Sigmoid colon (tissue), 7 donors: ENCODE data around the gene STRIP2. TPM values are rescaled to one million over a fixed set of nuclear protein-coding genes. Genes with fewer than 3 reads are reported as not detected.
"Not testable (repeated sequence)": the region's sequence is repeated elsewhere in the genome, so short reads cannot be mapped to it uniquely, and the experiment has no call there.

ENCODE experiments used
- DNase-seq: peaks from one replicate; pipeline ENCODE4 v3.0.0-alpha.2; 2019
- H3K27ac ChIP-seq, 4 donors: fragments of 200-600 bp; sonication (generic); one replicate each; pipeline ENCODE4 v1.5.1; 2016 to 2019; ENCODE audit warnings: mild to moderate bottlenecking in 1 of 4
- H3K27me3 ChIP-seq, 3 donors: fragments of 200-600 bp; sonication (generic); one replicate each; pipeline ENCODE4 v1.5.1; 2019; ENCODE audit warnings: mild to moderate bottlenecking in 1 of 3
- H3K36me3 ChIP-seq, 4 donors: fragments of 200-600 bp; sonication (generic); one replicate each; pipeline ENCODE4 v1.5.1; 2016 to 2019
- H3K4me1 ChIP-seq, 4 donors: fragments of 200-600 bp; sonication (generic); one replicate each; pipeline ENCODE4 v1.5.1; 2017 to 2019
- H3K4me3 ChIP-seq, 4 donors: fragments of 200-600 bp; sonication (generic); one replicate each; pipeline ENCODE4 v1.5.1; 2017 to 2019; ENCODE audit warnings: mild to moderate bottlenecking in 2 of 4, moderate library complexity in 1 of 4
- H3K9me3 ChIP-seq, 4 donors: fragments of 200-600 bp in 3 of 4; sonication (generic) in 3 of 4; one replicate each; pipeline versions ENCODE4 v1.5.1 to v1.6.1; 2013 to 2019
- EP300 ChIP-seq, 4 donors: sonication (generic); formaldehyde crosslinking; IDR thresholded peaks; one replicate each; pipeline ENCODE4 v1.6.1; 2017; ENCODE audit warnings: antibody characterized with exemption in 4 of 4
- POLR2A ChIP-seq, 2 donors: fragments of 450-650 bp; IDR thresholded peaks; one replicate each; pipeline ENCODE4 v1.6.1; 2016; ENCODE audit warnings: antibody characterized with exemption in 2 of 2, mild to moderate bottlenecking in 2 of 2, moderate library complexity in 2 of 2
- POLR2AphosphoS5 ChIP-seq, 4 donors: sonication (generic); formaldehyde crosslinking; IDR thresholded peaks; one replicate each; pipeline ENCODE4 v1.6.1; 2017; ENCODE audit warnings: antibody characterized with exemption in 4 of 4
- WGBS, 2 donors: extraction: QIAGEN DNeasy Blood & Tissue Kit; methylation state at CpG; one replicate each; pipeline ENCODE4 v1.1.7; 2013; 5-methylcytosine and 5-hydroxymethylcytosine counted together
- intact Hi-C: fragments of 100-400 bp; cut with DNase I; formaldehyde crosslinking; loops from one replicate; pipeline ENCODE4 v1.15.1; 2023
- polyA plus RNA-seq, 3 donors: library from polyadenylated mRNA; stranded (reverse); fragments of 200-250 nt; gene quantifications; one replicate each; pipeline ENCODE4 v1.2.3, GENCODE V29; 2013
- small RNA-seq, 3 donors: library from RNA; depleted of rRNA; stranded (forward); fragments of <200 nt; gene quantifications; one replicate each; pipeline ENCODE3, GENCODE V24; 2016
- total RNA-seq, 4 donors: library from RNA; depleted of rRNA; stranded (reverse); fragments of >200 nt; gene quantifications; one replicate each; pipeline ENCODE4 v1.1.0, GENCODE V29; 2016
- TF ChIP-seq, protein P1 (sequence below), 4 experiments: fragments of 450-650 bp in 3 of 4; fragments of 200-600 bp in 1 of 4; IDR thresholded peaks; one replicate each; pipeline ENCODE4 v1.5.1; 2016 to 2019; ENCODE audit warnings: antibody characterized with exemption in 4 of 4, mild to moderate bottlenecking in 3 of 4, moderate library complexity in 2 of 4
- donor health status: healthy with polysubstance abuse.
- donor health status: Bipolar disorder and iron deficiency.
- donor health status: healthy.

STRIP2 gene
- total and polyA plus RNA-seq, 7 donors: 0.49 to 4.4 (median 1.0) TPM; not detected in 1

DNA sequence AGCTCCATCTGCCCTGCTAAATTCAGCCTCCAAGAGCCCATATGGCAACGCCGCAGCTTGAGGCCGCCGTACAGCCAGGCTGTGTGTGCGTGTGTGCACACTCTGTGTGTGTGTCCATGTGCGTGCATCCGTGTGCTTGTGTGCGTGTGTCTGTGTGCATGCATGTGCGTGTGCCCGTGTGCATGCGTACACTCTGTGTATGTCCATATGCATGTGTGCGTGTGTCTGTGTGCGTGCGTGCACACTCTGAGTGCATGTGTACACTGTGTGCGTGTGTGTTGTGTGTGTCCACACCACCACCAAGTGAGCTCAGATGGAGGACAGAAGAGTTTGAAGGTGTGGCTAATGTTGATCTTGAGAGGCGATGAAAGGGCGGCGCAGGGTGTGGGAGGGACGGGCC is 98.1 kb downstream of the STRIP2 start:
- 89 to 94% methylated on average over 19 of the region's 19 CpGs for whole genome bisulfite sequencing, 2 donors
- Histone ChIP-seq H3K36me3 (no peaks in the 10 kb centered on the region), H3K4me1 (no peaks in the 10 kb centered on the region), H3K27me3 (no peaks in the 10 kb centered on the region), H3K27ac (no peak overlapping the region), H3K9me3 (no peaks in the 10 kb centered on the region), H3K4me3 (no peak overlapping the region)
- intact Hi-C loops: no loop called here
- DNase-seq: no peak
- TF ChIP-seq POLR2A (IDR thresholded peaks at IDR 0.05) (no peak), POLR2AphosphoS5 (IDR thresholded peaks at IDR 0.05) (no peak), EP300 (IDR thresholded peaks at IDR 0.05) (no peak)
- TF ChIP-seq, protein P1, sequence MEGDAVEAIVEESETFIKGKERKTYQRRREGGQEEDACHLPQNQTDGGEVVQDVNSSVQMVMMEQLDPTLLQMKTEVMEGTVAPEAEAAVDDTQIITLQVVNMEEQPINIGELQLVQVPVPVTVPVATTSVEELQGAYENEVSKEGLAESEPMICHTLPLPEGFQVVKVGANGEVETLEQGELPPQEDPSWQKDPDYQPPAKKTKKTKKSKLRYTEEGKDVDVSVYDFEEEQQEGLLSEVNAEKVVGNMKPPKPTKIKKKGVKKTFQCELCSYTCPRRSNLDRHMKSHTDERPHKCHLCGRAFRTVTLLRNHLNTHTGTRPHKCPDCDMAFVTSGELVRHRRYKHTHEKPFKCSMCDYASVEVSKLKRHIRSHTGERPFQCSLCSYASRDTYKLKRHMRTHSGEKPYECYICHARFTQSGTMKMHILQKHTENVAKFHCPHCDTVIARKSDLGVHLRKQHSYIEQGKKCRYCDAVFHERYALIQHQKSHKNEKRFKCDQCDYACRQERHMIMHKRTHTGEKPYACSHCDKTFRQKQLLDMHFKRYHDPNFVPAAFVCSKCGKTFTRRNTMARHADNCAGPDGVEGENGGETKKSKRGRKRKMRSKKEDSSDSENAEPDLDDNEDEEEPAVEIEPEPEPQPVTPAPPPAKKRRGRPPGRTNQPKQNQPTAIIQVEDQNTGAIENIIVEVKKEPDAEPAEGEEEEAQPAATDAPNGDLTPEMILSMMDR (IDR thresholded peaks at IDR 0.05): no peak

DNA sequence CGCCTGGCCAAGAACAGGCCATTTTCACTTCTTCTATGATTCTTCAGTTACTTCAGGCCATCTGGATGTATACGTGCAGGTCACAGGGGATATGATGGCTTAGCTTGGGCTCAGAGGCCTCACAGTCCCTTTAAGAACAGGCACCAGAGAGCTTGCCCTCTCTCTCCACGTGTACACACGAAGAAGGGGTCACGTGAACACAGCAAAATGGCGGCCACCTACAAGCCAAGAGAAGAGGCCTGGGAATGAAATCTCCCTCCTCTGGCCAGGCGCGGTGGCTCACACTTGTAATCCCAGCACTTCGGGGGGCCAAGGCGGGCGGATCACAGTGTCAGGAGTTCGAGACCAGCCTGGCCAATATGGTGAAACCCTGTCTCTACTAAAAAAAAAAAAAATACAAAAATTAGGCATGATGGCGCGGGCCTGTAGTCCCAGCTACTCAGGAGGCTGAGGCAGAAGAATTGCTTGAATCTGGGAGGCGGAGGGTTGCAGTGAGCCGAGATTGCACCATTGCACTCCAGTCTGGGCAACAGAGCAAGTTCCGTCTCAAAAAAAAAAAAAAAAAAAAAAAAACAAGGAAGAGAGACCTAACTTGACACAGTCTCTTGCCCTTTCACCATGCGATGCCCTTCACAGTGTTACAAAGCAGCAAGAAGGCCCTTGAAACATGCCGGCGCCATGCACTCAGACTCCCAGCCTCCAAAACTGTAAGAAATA is 100.5 kb downstream of the STRIP2 start:
- H3K27ac ChIP-seq, H3K27me3 ChIP-seq, H3K4me1 ChIP-seq, H3K4me3 ChIP-seq, DNase-seq, H3K9me3 ChIP-seq, intact Hi-C loops, H3K36me3 ChIP-seq: not testable (repeated sequence)
- 90 to 92% methylated on average over 20 of the region's 20 CpGs for WGBS, 2 donors

DNA sequence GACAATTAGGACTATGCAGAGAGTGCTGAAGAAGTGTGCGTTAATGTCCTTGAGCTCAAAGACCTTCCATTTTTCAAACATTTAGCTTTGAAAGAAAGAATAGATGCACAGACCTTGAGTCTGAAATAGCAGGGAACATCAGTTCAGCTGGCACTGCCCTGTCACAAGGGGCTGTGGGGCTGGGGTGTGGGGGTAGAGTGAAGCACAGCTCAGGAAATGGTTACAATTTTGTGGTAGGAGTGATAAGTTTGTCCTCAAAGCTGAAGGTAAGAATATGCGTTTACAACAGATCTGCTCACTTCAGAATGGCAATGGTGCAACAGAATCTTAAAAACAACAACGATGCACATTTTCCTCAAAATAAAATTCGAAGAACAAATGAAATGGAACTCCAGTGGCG is 101.7 kb downstream of the STRIP2 start:
- WGBS, 2 donors: 43 to 71% methylated on average over 5 of the region's 5 CpGs
- no peaks in the 10 kb centered on the region for H3K27me3 ChIP-seq
- TF ChIP-seq POLR2A (IDR thresholded peaks at IDR 0.05) (no peak), EP300 (IDR thresholded peaks at IDR 0.05) (no peak), POLR2AphosphoS5 (IDR thresholded peaks at IDR 0.05) (no peak)
- TF ChIP-seq, protein P1 (IDR thresholded peaks at IDR 0.05): no peak
- H3K4me1 ChIP-seq: no peaks in the 10 kb centered on the region
- H3K9me3 ChIP-seq: no peaks in the 10 kb centered on the region
- no peaks in the 10 kb centered on the region for H3K36me3 ChIP-seq
- DNase-seq: no peak
- no peak overlapping the region for H3K4me3 ChIP-seq
- intact Hi-C loops: no loop called here
- H3K27ac ChIP-seq: no peak overlapping the region

DNA sequence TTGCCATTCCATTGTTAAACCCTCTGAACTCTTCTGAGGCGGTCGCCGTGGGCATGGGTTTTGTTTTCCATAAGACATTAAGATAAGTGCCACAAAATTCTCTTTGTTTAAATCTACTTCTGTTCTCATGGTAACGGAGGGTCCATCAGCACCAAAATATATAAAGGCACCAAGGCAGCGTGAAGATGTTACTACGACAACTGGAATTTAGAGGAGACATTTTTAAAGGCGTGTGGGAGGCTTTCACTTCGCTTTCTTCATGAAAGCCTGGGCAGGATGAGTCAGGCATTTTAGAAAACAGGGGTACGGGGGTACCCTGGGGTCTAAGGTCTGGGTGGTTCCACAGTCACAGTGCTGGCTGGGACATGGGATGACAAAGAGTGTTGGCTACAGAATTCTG is 102.1 kb downstream of the STRIP2 start:
- Histone ChIP-seq H3K27me3 (no peaks in the 10 kb centered on the region), H3K4me3 (no peak overlapping the region), H3K36me3 (no peaks in the 10 kb centered on the region), H3K4me1 (no peaks in the 10 kb centered on the region), H3K27ac (no peak overlapping the region), H3K9me3 (no peaks in the 10 kb centered on the region)
- WGBS, 2 donors: 72 to 90% methylated on average over 9 of the region's 9 CpGs
- no peak for DNase-seq
- intact Hi-C loops: no loop called here
- no peak for TF ChIP-seq EP300 (IDR thresholded peaks at IDR 0.05)
- TF ChIP-seq POLR2A (IDR thresholded peaks at IDR 0.05): no peak
- no peak for TF ChIP-seq POLR2AphosphoS5 (IDR thresholded peaks at IDR 0.05)
- TF ChIP-seq, protein P1 (IDR thresholded peaks at IDR 0.05): no peak

Small RNA genes lying within 50 kb of the gene (small RNA-seq; reads per million reads assigned to genes)
- gene AC009244.1: 0 reads per million in 3 donors
- gene RNU1-72P: 0 reads per million in 3 donors
- gene SNRPGP3: 0 reads per million in 3 donors

Other genes starting within 250 kb of the STRIP2 start
- 10 to 100 TPM in 2 of 4 donors, 1 to 10 TPM in 2; 6.8 to 18.6 (median 13.0) TPM for gene SMO, start 245.8 kb upstream of the STRIP2 start, total RNA-seq
- 1 to 10 TPM in 1 of 3 donors, under 1 TPM in 2; 0.60 to 2.8 (median 0.92) TPM for gene SMO, start 245.8 kb upstream of the STRIP2 start, polyA plus RNA-seq
- 10 to 100 TPM; 12.5 to 16.8 (median 14.7) TPM for gene AHCYL2, start 209.4 kb upstream of the STRIP2 start, total RNA-seq
- 100 to 1,000 TPM in 2 of 3 donors, 10 to 100 TPM in 1; 80.8 to 219 (median 174) TPM for gene AHCYL2, start 209.4 kb upstream of the STRIP2 start, polyA plus RNA-seq
- gene SMKR1, start 68.1 kb downstream of the STRIP2 start, total RNA-seq: not detected
- under 1 TPM in 1 of 3 donors, not detected in 2; 0.45 TPM for gene SMKR1, start 68.1 kb downstream of the STRIP2 start, polyA plus RNA-seq
- gene NRF1, start 177.3 kb downstream of the STRIP2 start, total RNA-seq: 10 to 100 TPM; 15.0 to 18.1 (median 17.2) TPM
- gene NRF1, start 177.3 kb downstream of the STRIP2 start, polyA plus RNA-seq: 1 to 10 TPM; 4.8 to 9.9 (median 5.1) TPM